ENCODE results near the gene ZNF366.

ZNF366 gene

GRCh38 chr5:72465066-72465465 is 42.1 kb downstream of the ZNF366 start:
- DNase-seq (ENCODE audit: low read depth in 2 of 2): no peak

DNA sequence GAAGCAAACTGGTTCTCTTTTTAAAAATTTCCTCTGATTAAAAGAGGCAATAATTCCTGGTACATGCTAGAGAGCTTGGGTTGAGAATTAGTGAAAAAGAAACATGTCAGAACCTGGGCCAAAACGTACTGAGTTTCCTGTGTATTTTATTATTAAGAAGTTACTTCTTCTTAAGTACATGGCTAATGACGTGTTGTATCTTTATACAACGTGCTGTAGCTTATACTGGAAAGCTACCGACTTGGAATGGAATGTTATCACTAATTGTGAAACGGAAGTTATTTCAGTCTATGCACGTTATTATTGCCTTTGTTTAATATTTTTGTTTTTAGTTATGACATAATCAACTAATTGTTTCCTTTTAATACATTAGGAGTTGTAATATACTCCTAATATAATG is 43.1 kb downstream of the ZNF366 start:
- no peak for DNase-seq (ENCODE audit: low read depth in 2 of 2)

GRCh38 chr5:72463449-72464052 is 43.7 kb downstream of the ZNF366 start:
- DNase-seq (ENCODE audit: low read depth in 2 of 2): no peak

DNA sequence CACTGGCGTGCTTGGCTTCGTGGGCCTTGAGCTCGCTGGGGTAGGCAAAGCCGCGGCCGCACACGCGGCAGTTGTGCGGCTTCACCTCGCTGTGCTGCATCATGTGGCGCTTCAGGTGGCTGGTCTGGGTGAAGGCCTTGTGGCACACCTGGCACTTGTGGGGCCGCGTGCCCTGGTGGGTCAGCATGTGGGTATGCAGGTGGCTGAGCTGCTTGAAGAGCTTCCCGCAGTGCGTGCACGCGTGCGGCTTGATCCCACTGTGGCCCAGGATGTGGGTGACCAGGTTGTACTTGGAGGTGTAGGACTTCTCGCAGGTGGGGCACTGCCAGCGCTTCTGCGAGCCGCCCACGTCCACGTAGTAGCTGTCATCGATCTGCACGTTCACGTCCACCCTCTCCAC is 46.8 kb downstream of the ZNF366 start:
- no peak for DNase-seq (ENCODE audit: low read depth in 2 of 2)

- DNase-seq (ENCODE audit: low read depth in 2 of 2): no peak
Observed at GRCh38 chr5:72459913-72460312, 47.3 kb downstream of the ZNF366 start.

DNA sequence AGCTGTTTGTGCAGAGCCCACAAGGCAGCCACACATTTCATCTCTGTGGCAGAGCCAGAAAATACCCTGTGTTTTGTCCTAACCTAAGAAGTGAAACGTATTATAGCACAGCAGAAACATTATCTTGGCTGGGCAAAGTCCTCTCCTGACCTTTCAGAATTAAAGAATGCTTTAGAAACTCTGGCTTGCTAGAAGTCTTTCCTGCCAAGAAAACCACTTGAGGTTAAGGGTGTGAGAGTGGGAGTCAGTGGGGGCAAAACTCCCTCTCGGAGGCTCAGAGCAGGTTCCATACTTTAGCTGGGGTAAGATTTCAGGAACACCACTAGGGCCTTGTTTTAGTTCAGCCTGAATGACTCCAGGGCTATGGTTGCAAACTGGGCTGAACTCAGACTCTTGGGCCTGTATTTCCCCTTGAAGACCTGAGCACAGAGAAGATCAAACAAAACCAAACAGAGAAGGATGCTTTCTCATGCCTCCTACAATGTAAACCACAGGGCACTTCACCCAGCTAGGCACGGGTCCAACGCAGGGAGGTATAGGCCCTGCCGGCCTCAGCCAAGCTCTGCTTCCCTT is 48.0 kb downstream of the ZNF366 start:
- no peak for DNase-seq (ENCODE audit: low read depth in 2 of 2)

DNA sequence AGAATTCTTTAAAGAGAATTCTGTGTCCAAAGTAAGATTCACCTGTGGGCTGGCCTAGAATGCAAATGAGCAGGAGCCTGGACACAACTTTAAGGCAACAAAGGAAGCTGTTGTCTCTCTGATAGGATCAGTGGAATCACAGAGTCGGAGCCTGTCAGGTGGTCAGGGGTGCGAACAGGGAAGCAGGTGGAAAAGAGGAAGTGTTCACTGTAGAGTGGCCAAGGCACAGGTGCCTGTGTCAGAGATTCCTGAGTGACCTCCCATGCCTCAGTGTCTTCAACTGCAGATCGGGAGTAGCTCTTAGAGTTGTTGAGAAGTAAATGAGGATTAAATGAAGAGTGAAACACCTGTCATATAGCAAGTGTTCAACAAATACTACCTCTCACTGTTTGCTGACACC is 48.8 kb downstream of the ZNF366 start:
- DNase-seq (ENCODE audit: low read depth in 2 of 2): no peak

- no peak for DNase-seq (ENCODE audit: low read depth in 2 of 2)
Observed at GRCh38 chr5:72457491-72457890, 49.7 kb downstream of the ZNF366 start.

DNA sequence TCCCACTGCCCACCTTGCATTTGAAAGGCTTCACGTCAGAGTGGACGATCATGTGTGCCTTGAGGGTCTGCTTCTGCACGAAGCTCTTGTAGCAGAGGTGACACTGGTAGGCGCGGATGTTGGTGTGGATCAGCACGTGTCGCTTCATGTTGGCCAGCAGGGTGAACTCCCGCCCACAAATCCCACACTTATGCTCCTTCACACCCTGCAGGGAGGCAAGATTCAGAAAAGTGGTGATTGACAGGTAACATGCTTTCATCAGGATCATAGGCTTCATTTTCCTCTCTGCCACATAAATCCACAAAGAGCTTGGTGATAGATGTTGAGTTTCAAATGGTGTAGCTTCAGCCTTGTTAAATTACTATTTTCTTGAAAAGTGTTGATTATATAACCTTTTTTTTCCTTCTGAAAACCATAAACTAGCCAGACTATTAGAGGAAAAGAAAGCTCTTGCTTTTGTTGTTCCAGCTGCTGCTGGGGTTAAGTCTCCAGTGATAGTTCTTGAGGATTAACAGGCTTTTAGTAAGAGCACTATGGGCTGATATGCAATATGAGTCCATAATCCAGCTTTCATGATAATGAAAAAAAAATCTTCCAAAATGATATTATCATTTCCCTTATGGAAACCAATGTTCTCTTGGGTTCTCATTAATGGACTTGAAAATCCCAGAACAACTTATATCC is 50.7 kb downstream of the ZNF366 start:
- no peak for DNase-seq (ENCODE audit: low read depth in 2 of 2)

DNA sequence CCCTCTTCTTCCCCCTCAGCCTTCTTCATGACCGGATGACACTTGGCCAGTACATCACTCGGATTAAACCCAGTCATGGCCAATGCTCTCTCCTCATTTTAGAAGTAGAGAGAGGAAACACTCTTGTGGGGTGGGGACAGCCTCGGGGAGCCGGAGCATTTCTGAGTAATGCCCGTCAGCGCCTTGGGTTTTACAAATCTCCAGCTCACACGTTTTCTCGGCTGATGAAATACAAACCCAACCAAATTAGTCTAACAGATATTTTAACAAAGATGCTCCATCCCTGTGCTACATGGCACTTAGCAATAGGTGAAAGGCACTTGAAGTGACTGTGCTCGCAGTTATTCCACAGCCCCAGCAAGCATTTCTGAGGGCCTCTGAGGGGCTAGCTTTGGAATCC is 51.7 kb downstream of the ZNF366 start:
- DNase-seq (ENCODE audit: low read depth in 2 of 2): no peak

- no peak for DNase-seq (ENCODE audit: low read depth in 2 of 2)
Observed at GRCh38 chr5:72454996-72455395, 52.2 kb downstream of the ZNF366 start.

- no peak for DNase-seq (ENCODE audit: low read depth in 2 of 2)
Observed at GRCh38 chr5:72453246-72453775, 53.9 kb downstream of the ZNF366 start.

DNA sequence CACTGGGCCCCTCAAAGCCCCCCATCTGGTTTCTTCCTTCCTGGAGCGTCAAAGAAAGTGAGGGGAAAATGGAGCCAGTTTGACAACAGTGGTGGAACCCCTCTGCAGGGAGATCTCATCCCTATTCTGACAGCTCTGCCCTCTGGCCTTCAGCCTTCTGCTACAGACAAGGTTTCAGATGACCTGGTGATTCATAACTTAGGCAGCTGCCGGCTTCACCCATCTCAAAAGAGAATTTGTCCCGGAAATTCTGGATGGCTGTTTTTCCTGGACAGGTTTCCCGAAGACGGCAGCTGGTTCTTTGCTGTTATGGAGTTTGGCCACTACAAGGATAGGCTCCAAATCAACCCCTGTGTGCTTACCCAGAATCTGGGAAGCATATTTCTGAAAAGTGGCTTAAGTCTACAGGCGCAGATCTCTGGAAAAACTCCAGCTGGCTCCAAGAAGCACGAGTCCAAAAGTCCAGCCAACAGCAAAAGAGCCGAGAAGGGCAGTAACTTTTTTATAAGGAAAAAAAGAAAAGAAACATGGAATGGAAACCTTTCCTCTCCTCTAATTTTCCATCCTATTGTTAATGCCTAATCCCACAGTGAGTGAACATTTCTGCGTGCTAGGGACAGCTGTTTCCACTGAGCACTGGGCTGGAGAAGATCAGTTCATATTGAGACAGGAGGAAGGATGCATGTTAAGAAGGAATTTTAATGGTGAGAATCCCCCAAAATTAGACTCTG is 54.5 kb downstream of the ZNF366 start:
- no peak for DNase-seq (ENCODE audit: low read depth in 2 of 2)

- DNase-seq (ENCODE audit: low read depth in 2 of 2): no peak
Observed at GRCh38 chr5:72451741-72452505, 55.3 kb downstream of the ZNF366 start.

- no peak for DNase-seq (ENCODE audit: low read depth in 2 of 2)
Observed at GRCh38 chr5:72448368-72448767, 58.8 kb downstream of the ZNF366 start.

- DNase-seq (ENCODE audit: low read depth in 2 of 2): no peak
Observed at GRCh38 chr5:72447751-72448150, 59.5 kb downstream of the ZNF366 start.

- DNase-seq (ENCODE audit: low read depth in 2 of 2): no peak
Observed at GRCh38 chr5:72445969-72446368, 61.2 kb downstream of the ZNF366 start.

- DNase-seq (ENCODE audit: low read depth in 2 of 2): no peak
Observed at GRCh38 chr5:72443883-72444282, 63.3 kb downstream of the ZNF366 start.

DNA sequence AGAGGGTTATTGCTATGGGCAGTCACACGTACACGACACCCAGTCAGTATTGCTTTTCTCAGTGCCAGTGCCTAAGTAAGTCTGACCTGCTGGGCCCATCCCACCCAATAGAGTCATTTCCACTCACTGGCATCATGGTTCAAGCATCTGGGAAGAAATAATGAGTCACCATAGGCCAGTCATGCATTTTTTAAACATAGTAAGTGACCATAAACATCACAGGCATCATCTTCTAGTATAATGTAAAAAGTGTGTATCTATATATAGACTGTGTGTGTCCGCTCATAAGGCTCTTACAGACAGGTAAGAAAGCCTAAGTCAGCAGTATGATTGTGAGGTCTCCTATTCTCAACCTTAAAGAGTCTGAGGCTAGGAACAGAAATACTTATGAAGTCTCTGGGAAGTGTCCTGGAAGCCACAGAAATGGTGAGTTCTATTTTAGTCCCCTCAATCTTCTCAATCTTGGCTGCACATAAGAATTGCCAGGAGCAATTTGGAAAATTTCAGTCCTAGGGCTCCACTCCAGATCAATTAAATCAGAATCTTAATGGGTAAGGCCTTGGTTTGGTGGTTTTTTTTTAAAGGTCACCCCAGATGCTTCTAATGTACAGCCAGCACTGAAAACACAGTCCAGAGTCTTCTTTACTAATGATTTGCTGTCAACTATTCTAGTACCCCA is 65.2 kb downstream of the ZNF366 start:
- DNase-seq (ENCODE audit: low read depth in 2 of 2): no peak

- no peak for DNase-seq (ENCODE audit: low read depth in 2 of 2)
Observed at GRCh38 chr5:72441094-72441723, 66.0 kb downstream of the ZNF366 start.

- DNase-seq (ENCODE audit: low read depth in 2 of 2): no peak
Observed at GRCh38 chr5:72440207-72440638, 67.0 kb downstream of the ZNF366 start.

Data from stimulated activated CD8-positive, alpha-beta memory T cell treated with anti-CD3 and anti-CD28 coated beads, Interleukin-2, amount 100 ng/mL, for 48 hours (primary cell).